ENCODE results near the gene UBAP2. TPM values are rescaled to one million over a fixed set of nuclear protein-coding genes. Genes with fewer than 3 reads are reported as not detected.

UBAP2 gene
- total RNA-seq, 1 experiment from 2014 or later, result 45.5 TPM

DNA sequence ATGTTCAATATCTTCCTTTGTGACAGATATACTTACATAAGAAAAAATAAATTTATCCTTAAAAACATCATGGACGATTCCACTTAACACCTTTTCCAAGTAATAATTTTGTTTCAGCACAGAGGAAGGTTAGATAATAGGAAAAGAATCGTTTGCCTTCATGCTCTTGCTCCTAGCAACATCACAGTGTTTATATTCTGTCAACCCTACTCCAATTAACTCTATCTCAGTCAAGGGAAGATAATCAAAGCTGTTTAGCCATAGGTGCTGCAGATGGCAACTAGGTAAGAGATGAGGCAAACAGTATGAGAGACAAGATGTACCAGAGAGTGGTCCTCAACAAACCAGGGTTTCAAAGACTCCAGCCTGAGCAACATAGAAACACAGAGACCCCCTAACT lies 55.6 kb downstream of the UBAP2 start:
- Mint-ChIP-seq H3K36me3 (ENCODE audit: insufficient read depth, unreplicated experiment) (peaks cover 16% of the 10 kb centered on the region), H3K4me3 (ENCODE audit: low read depth, unreplicated experiment) (no peak overlapping the region), H3K9me3 (ENCODE audit: low read depth, unreplicated experiment) (no peaks in the 10 kb centered on the region), H3K27me3 (ENCODE audit: unreplicated experiment) (no peaks in the 10 kb centered on the region), H3K4me1 (ENCODE audit: low read depth, unreplicated experiment) (peaks cover 8% of the 10 kb centered on the region), H3K27ac (ENCODE audit: unreplicated experiment) (no peak overlapping the region)
- no peak for DNase-seq
- intact Hi-C loops (cut with micrococcal nuclease; ENCODE audit: unreplicated experiment), result no loop called here
- TF ChIP-seq, protein P1, sequence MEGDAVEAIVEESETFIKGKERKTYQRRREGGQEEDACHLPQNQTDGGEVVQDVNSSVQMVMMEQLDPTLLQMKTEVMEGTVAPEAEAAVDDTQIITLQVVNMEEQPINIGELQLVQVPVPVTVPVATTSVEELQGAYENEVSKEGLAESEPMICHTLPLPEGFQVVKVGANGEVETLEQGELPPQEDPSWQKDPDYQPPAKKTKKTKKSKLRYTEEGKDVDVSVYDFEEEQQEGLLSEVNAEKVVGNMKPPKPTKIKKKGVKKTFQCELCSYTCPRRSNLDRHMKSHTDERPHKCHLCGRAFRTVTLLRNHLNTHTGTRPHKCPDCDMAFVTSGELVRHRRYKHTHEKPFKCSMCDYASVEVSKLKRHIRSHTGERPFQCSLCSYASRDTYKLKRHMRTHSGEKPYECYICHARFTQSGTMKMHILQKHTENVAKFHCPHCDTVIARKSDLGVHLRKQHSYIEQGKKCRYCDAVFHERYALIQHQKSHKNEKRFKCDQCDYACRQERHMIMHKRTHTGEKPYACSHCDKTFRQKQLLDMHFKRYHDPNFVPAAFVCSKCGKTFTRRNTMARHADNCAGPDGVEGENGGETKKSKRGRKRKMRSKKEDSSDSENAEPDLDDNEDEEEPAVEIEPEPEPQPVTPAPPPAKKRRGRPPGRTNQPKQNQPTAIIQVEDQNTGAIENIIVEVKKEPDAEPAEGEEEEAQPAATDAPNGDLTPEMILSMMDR (IDR thresholded peaks at IDR 0.05; ENCODE audit: unreplicated experiment), result no peak
- CTCF ChIA-PET, result no interaction called here
- no TSS peak for BruUV-seq (replicated peaks)

DNA sequence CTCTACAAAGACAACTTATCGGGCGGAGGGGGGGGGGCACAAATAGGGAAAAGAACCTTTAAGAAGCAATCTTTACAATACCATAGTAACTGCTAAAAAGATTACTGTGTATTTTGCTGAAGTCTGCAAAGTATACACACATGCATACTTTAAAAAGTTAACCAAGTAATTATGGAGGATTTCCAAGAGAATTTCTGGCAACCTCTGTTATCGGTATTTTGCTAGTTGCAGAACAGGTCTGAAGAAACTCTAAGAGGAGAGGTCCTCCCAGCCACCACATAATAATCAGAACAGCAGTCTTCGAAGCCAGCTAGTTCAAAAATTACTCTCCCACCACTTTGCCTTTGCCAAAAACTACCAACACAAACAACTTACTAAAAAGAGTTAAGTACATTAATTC lies 56.1 kb downstream of the UBAP2 start:
- Mint-ChIP-seq H3K27ac (ENCODE audit: unreplicated experiment) (no peak overlapping the region), H3K4me1 (ENCODE audit: low read depth, unreplicated experiment) (peaks cover 8% of the 10 kb centered on the region), H3K36me3 (ENCODE audit: insufficient read depth, unreplicated experiment) (peaks cover 12% of the 10 kb centered on the region), H3K9me3 (ENCODE audit: low read depth, unreplicated experiment) (no peaks in the 10 kb centered on the region), H3K27me3 (ENCODE audit: unreplicated experiment) (no peaks in the 10 kb centered on the region), H3K4me3 (ENCODE audit: low read depth, unreplicated experiment) (no peak overlapping the region)
- TF ChIP-seq, protein P1 (IDR thresholded peaks at IDR 0.05; ENCODE audit: unreplicated experiment), result no peak
- CTCF ChIA-PET, result no interaction called here
- intact Hi-C loops (cut with micrococcal nuclease; ENCODE audit: unreplicated experiment), result no loop called here
- no peak for DNase-seq
- BruUV-seq (replicated peaks), result no TSS peak

- Mint-ChIP-seq H3K27ac (ENCODE audit: unreplicated experiment) (no peak overlapping the region), H3K27me3 (ENCODE audit: unreplicated experiment) (no peaks in the 10 kb centered on the region), H3K4me1 (ENCODE audit: low read depth, unreplicated experiment) (peaks cover 8% of the 10 kb centered on the region), H3K36me3 (ENCODE audit: insufficient read depth, unreplicated experiment) (peaks cover 21% of the 10 kb centered on the region), H3K4me3 (ENCODE audit: low read depth, unreplicated experiment) (no peak overlapping the region), H3K9me3 (ENCODE audit: low read depth, unreplicated experiment) (no peaks in the 10 kb centered on the region)
- no peak for DNase-seq
- CTCF ChIA-PET, result no interaction called here
- TF ChIP-seq, protein P1 (IDR thresholded peaks at IDR 0.05; ENCODE audit: unreplicated experiment), result no peak
- no TSS peak for BruUV-seq (replicated peaks)
- intact Hi-C loops (cut with micrococcal nuclease; ENCODE audit: unreplicated experiment), result no loop called here
These were observed 60.3 kb downstream of the UBAP2 start for GRCh38 chr9:33988219-33988890.

DNA sequence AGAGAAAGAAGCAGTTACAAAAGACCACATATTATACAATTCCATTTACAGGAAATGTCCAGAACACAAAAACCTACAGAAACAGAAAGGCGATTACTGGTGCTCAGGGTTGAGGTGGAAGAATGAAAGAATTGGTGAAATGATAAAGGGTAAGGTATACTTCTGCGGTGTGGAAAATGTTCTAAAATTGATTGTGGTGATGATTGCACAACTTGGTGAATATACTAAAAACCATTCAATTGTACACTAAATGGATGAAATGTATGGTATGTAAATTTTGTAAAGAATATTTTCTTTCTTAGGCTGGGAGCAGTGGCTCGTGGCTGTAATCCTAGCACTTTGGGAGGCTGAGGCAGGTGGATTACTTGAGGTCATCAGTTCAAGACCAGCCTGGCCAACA lies 72.3 kb downstream of the UBAP2 start:
- H3K4me3 Mint-ChIP-seq (ENCODE audit: low read depth, unreplicated experiment), result no peak overlapping the region
- peaks cover 19% of the 10 kb centered on the region for H3K36me3 Mint-ChIP-seq (ENCODE audit: insufficient read depth, unreplicated experiment)
- TF ChIP-seq, protein P1 (IDR thresholded peaks at IDR 0.05; ENCODE audit: unreplicated experiment), result no peak
- CTCF ChIA-PET, result no interaction called here
- no peaks in the 10 kb centered on the region for H3K4me1 Mint-ChIP-seq (ENCODE audit: low read depth, unreplicated experiment)
- H3K27ac Mint-ChIP-seq (ENCODE audit: unreplicated experiment), result no peak overlapping the region
- DNase-seq, result no peak
- H3K9me3 Mint-ChIP-seq (ENCODE audit: low read depth, unreplicated experiment), result no peaks in the 10 kb centered on the region
- no TSS peak for BruUV-seq (replicated peaks)
- no peaks in the 10 kb centered on the region for H3K27me3 Mint-ChIP-seq (ENCODE audit: unreplicated experiment)
- intact Hi-C loops (cut with micrococcal nuclease; ENCODE audit: unreplicated experiment), result no loop called here

All from Calu3 (cell line).